Memory B cell (primary cell): ENCODE data around the gene CD74.

Experiments used
- ATAC-seq: fragments of 150-1000 bp; cut with Tn5 transposase; 2 replicates; pipeline ENCODE4 v1.10.0; 2021; ENCODE audit warnings: low read depth, mild to moderate bottlenecking, moderate library complexity
- DNase-seq, 2 donors: peaks; one replicate each; pipeline ENCODE4 v3.0.0; 2022; ENCODE audit warnings: low spot score in 2 of 2
- H3K27ac Mint-ChIP-seq: one replicate; pipeline ENCODE4 v1.8.0; 2022; ENCODE audit warnings: mild to moderate bottlenecking, moderate library complexity, mixed read lengths
- H3K27me3 Mint-ChIP-seq: one replicate; pipeline ENCODE4 v1.8.0; 2022; ENCODE audit warnings: mixed read lengths
- H3K36me3 Mint-ChIP-seq: one replicate; pipeline ENCODE4 v1.8.0; 2022; ENCODE audit warnings: mild to moderate bottlenecking, mixed read lengths
- H3K4me1 Mint-ChIP-seq: one replicate; pipeline ENCODE4 v1.8.0; 2022; ENCODE audit warnings: mixed read lengths
- H3K4me3 Mint-ChIP-seq: one replicate; pipeline ENCODE4 v1.8.0; 2022; ENCODE audit warnings: mild to moderate bottlenecking, moderate library complexity, mixed read lengths
- H3K9me3 Mint-ChIP-seq: one replicate; pipeline ENCODE4 v1.8.0; 2022; ENCODE audit warnings: mixed read lengths

Gene CD74

DNA sequence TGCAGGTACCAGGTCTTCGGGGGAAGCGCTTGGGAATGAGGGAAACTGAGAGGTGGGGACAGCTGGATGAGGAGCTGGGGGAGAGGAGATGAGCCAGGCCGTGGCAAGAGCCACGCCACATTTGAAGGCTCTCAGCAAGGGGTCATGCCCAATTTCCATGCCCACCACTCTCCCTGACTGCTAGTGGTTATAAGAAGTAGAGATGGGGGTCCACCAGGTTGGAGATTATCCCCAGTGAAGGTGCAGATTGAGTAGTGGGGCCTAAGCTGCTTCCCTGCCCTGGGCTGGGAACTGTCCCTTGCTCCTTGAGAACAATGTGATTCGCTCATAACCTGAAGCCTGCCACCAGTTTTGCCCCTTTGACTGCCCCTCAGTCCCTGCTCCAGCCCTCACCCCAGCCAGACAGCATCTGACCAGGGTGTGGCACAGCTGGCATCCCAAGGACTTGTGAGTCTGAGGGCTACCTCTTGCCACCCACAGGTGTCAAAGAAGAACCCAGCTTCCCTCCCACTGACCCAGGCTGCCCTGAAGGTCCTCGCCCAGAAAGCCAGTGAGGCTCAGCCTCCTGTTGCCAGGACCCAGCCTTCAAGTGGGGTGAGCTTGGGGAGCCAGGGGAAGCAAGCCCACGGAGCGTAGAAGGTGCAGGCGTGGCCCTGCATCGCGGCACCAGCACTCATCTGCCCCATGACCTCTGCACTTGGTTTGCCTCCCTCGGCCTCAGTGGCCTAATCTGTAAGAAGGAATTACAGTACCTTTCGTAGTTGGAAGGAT is 21.5 kb downstream of the CD74 start:
- Mint-ChIP-seq H3K4me1 (peaks cover 1% of the 10 kb centered on the region), H3K4me3 (no peak overlapping the region), H3K36me3 (peaks cover 11% of the 10 kb centered on the region), H3K27ac (peak overlapping the region; percentile 85), H3K9me3 (no peaks in the 10 kb centered on the region), H3K27me3 (no peaks in the 10 kb centered on the region)
- ATAC-seq = no peak
- no peak for DNase-seq

DNA sequence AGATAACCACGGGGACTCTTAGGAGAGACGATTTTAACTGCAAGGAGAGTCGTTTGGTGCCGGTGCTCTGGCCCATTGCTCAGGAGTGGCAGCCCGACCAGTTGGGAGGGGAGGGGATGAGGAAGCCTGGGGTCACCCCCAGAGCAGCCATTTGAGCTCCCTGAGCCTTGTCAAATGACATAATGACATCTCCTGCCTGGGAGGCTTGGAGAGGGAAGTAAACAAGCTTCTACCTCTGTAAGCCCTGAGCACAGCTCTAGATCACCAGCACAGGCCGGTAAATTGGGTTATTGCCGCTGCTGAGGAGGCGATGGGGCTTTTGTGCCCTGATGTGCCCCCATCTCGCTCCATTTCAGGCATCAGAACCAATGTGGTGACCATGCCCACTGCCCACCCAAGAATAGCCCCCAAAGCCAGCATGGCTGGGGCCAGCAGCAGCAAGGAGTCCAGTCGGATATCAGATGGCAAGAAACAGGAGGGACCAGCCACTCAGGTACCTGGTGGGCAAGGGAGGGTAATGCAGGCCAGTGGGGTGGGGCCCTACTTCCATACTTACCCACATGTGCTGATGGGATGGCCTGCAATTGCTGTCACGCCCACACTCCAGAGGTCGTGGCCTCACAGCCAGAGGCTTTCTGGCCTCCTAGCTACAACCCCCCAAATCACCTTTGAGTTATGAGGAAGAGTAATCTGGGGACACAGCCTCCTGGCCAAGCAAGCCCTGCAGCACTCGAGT is 23.0 kb downstream of the CD74 start:
- Mint-ChIP-seq H3K9me3 (no peaks in the 10 kb centered on the region), H3K4me3 (no peak overlapping the region), H3K27me3 (no peaks in the 10 kb centered on the region), H3K4me1 (no peaks in the 10 kb centered on the region), H3K27ac (peak overlapping the region; percentile 85), H3K36me3 (peaks cover 8% of the 10 kb centered on the region)
- ATAC-seq (peak; percentile 16), DNase-seq (no peak)

DNA sequence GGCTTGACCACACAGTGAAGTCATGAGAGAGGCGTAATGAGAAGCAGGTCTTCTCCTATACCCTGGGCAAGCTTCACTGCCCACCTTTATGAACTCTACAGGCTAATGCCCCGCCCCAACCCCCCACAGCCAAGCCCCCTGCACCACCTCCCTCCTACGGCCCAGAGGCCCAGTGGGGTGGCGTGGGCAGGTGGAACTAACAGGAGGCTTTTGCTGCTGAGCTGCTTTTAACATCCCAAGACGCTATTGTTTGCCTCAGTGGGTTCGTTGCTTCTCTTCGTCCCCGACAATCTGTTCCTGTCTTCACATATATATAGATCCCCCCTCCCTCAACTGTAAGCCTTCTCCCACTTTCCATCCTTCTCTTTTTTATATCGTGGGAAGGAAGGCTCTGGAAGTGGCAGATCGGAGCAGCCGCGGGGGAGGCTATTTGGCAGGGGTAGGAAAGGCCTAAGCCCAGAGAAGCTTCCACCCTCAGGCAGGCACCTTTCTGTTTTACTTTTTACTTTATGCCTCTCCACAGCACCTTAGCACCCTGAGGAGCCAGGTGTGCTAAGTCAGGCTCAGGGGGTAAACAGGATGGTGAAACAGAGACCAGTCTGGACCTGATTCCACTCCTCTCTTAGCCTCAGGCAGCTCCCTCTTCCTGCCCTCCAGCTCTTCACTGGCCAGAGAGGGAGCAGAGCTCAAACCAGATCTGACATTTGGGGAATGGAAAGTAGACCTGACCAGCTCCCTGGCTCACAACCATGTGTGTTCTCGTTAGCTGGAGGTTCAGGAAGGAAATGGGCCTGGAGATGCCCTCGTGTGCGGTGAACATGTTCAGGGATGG is 26.5 kb downstream of the CD74 start:
- DNase-seq (no peak), ATAC-seq (no peak)
- peak overlapping the region; percentile 16 for H3K27ac Mint-ChIP-seq
- H3K4me3 Mint-ChIP-seq = no peak overlapping the region
- peaks cover 20% of the 10 kb centered on the region for H3K36me3 Mint-ChIP-seq
- H3K9me3 Mint-ChIP-seq = no peaks in the 10 kb centered on the region
- no peaks in the 10 kb centered on the region for H3K4me1 Mint-ChIP-seq
- no peaks in the 10 kb centered on the region for H3K27me3 Mint-ChIP-seq

DNA sequence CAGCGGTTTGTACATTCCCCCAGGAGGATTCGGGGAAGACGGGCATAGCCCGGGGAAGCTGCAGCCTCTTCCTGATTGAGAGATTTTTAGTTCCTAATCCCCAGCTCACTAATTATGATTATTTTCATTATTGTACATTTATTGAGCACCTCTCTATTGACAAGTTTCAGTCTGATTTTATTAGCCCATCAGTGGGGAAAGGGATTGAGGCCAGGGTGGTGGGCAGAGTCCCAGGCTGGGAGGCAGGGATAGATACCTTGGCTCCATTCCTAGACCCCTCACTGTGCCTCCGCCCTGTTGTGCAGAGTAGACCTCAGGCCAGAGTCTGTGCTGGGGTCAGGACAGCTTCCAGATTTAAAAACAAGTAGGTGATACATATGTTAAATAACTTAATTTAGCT is 28.0 kb downstream of the CD74 start:
- Mint-ChIP-seq H3K36me3 (peaks cover 27% of the 10 kb centered on the region), H3K4me3 (no peak overlapping the region), H3K4me1 (no peaks in the 10 kb centered on the region), H3K27me3 (no peaks in the 10 kb centered on the region), H3K27ac (no peak overlapping the region), H3K9me3 (no peaks in the 10 kb centered on the region)
- ATAC-seq = no peak
- DNase-seq = no peak

DNA sequence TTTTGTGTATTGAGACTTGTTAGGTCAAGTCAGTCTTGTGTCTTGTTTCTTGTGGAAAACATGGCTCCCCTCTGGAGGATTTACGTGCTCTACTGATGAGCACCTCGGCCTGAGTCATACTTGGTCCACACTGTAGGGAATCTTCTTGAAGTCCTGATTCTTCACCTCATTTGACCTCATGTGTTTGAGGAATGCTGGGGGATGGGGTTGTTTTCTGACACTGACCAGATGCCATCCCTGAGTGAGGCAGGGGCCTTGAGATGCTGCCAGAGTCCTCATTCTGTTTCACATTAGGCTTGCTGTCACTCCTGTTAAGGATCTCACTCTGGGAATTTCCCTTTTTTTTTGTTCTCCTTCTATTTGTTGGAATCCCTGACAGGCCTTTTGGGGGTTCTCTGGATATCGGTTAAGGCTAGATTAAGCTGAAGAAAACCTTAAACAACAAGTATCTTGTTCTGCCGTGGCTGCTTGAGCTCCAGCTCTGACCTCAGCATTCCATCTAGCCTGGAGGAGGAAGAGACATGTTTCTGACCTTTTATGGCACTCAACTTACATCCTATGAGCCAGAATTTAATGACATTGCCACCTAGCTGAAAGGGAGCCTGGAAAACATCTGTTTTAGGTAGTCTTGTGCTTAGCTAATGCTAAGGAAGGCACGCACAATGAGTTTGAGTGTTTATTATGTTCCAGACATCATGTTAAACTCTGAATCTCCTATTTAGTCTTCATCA is 34.6 kb downstream of the CD74 start:
- H3K27me3 Mint-ChIP-seq = no peaks in the 10 kb centered on the region

DNA sequence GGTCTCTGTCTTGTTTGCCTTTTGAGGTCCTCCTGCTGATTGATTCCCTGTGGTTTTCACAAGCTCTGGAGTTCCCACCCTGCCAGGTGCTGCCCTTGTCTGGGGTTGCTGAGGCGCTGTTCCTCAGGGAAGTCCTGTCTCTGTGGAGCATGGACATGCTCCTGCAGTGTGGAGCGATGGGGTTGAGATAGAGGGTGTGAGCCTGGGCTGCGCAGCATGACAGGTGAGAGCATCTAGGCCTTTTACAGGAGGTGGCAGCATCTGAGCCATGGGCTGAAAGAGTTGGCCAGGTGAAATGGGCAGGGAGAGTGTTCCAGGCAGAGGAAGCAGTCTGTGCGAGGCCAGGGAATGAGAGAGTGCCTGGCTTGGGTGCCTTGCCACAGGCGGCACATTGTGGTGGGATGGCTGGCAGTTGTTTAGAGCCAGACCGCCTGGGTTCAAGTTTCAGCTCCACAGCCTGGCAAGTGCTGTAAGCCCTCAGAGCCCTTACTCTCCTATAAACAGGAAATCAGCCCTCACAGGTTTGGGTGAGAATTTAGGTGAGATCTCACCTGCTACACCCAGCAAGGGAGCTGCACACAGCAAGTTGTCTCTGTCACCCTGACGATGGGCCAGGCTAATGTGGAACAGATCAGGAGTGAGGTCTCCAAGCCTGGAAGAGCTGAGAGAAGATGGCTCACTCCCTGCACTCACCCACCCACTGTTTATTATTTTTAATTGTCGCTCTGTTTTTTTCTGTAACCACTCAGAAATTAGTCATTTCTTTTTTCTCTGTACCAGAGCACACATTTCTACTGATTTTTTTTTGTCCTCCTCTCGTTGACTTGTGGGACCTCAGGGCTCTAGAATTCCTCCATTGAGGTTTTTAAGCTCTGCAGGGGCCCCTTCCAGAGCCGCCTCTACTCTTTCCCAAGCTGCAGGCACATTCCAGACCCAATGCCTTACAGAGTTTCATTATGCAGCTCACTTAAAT is 35.6 kb downstream of the CD74 start:
- DNase-seq = no peak
- no peak for ATAC-seq
- H3K4me3 Mint-ChIP-seq = no peak overlapping the region
- H3K36me3 Mint-ChIP-seq = peaks cover 48% of the 10 kb centered on the region
- H3K27ac Mint-ChIP-seq = no peak overlapping the region
- H3K4me1 Mint-ChIP-seq = no peaks in the 10 kb centered on the region
- H3K27me3 Mint-ChIP-seq = no peaks in the 10 kb centered on the region
- no peaks in the 10 kb centered on the region for H3K9me3 Mint-ChIP-seq

More for the DNA sequence above, 34.6 kb downstream of the CD74 start:
- DNase-seq = no peak
- Mint-ChIP-seq H3K4me3 (no peak overlapping the region), H3K36me3 (peaks cover 43% of the 10 kb centered on the region), H3K27ac (no peak overlapping the region), H3K9me3 (no peaks in the 10 kb centered on the region), H3K4me1 (no peaks in the 10 kb centered on the region)
- ATAC-seq = no peak

DNA sequence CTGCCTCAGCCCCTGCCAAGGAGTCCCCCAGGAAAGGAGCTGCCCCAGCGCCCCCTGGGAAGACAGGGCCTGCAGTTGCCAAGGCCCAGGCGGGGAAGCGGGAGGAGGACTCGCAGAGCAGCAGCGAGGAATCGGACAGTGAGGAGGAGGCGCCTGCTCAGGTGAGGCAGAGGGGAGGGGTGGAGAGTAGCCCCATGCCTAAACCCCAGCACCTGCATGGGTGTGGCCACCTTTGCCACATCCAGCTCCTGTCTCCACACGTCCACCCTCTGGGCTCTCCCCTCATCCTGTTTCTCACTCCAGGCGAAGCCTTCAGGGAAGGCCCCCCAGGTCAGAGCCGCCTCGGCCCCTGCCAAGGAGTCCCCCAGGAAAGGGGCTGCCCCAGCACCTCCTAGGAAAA is 38.1 kb downstream of the CD74 start:
- peak overlapping the region; percentile 45 for H3K27ac Mint-ChIP-seq
- no peaks in the 10 kb centered on the region for H3K9me3 Mint-ChIP-seq
- no peaks in the 10 kb centered on the region for H3K4me1 Mint-ChIP-seq
- no peaks in the 10 kb centered on the region for H3K27me3 Mint-ChIP-seq
- no peak overlapping the region for H3K4me3 Mint-ChIP-seq
- ATAC-seq = no peak
- DNase-seq = no peak
- peaks cover 46% of the 10 kb centered on the region for H3K36me3 Mint-ChIP-seq

DNA sequence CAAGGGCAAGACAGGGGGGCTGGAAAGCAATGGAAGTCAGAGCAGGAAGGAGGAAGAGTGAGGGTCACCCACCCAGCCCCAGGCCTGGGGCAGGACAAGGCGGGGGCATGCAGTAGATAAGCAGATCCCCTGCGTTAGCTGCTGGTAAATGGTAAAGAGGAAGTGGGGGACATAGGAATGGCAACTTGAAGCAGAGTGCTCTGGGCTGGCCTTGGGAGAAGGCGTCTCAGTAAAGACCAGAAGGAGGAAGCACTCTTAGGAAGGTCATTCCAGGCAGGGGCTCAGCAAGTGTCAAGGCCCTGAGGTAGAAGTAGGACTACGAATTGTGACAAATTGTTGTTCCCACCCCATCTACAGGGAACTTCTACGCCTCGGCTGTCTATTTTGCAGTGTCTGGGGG is 40.1 kb downstream of the CD74 start:
- Mint-ChIP-seq H3K27ac (peak overlapping the region; percentile 70), H3K9me3 (no peaks in the 10 kb centered on the region), H3K4me1 (no peaks in the 10 kb centered on the region), H3K36me3 (peaks cover 46% of the 10 kb centered on the region), H3K4me3 (no peak overlapping the region), H3K27me3 (no peaks in the 10 kb centered on the region)
- ATAC-seq (no peak), DNase-seq (no peak)

DNA sequence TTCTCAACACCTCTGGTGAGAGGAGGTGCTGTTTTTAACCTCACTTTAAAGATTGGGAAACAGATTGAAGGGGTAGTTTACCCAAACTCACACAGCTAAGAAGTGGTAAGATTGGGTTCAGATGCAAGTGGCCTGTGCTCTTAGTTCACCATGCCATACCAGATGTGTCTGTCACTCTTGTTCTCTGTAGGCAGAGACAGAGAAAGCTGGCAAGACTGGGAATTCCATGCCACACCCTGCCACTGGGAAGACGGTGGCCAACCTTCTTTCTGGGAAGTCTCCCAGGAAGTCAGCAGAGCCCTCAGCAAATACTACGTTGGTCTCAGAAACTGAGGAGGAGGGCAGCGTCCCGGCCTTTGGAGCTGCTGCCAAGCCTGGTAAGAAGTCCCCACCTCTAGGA is 44.2 kb downstream of the CD74 start:
- no peaks in the 10 kb centered on the region for H3K27me3 Mint-ChIP-seq
- H3K4me3 Mint-ChIP-seq = no peak overlapping the region
- no peak for ATAC-seq
- peaks cover 42% of the 10 kb centered on the region for H3K36me3 Mint-ChIP-seq
- no peaks in the 10 kb centered on the region for H3K9me3 Mint-ChIP-seq
- no peaks in the 10 kb centered on the region for H3K4me1 Mint-ChIP-seq
- H3K27ac Mint-ChIP-seq = no peak overlapping the region
- DNase-seq = no peak

DNA sequence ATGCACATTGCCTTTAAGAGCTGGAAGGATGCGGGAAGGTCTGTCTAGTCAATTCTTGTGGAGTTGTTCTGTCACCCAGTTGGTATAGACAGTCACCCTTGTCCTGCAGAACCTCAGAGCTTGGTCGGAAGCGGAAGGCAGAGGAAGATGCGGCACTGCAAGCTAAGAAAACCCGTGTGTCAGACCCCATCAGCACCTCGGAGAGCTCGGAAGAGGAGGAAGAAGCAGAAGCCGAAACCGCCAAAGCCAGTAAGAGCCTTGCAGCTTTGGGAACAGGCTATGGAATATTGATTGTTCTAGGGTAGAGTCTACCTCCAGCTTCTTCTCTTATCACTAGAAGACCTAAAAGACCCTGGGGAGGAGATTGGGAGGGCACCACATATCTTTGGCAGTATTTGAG is 48.7 kb downstream of the CD74 start:
- H3K27me3 Mint-ChIP-seq = no peaks in the 10 kb centered on the region
- no peak overlapping the region for H3K27ac Mint-ChIP-seq
- peaks cover 31% of the 10 kb centered on the region for H3K36me3 Mint-ChIP-seq
- no peaks in the 10 kb centered on the region for H3K9me3 Mint-ChIP-seq
- H3K4me1 Mint-ChIP-seq = peaks cover 29% of the 10 kb centered on the region
- no peak for ATAC-seq
- no peak for DNase-seq
- no peak overlapping the region for H3K4me3 Mint-ChIP-seq

DNA sequence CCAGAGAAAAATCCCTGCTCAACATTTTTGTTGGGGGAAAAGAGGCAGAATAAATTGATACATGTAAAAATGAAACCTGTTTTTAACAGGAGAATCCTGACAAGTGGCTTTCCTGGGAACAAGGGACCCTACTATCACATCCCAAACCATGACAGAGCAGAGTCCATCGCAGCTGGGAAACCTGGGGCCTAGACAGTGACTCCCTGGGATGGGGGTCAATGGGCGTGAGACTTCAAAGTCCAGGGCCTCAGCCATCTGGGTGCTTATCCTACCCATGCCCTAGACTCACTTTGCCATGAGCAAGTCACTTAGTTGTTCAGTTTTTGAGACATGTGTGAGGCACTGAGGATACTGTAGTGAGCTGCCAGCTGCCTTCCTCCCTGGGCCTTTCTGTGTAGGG is 49.5 kb downstream of the CD74 start:
- no peak overlapping the region for H3K4me3 Mint-ChIP-seq
- H3K9me3 Mint-ChIP-seq = no peaks in the 10 kb centered on the region
- peaks cover 29% of the 10 kb centered on the region for H3K36me3 Mint-ChIP-seq
- peaks cover 31% of the 10 kb centered on the region for H3K4me1 Mint-ChIP-seq
- H3K27me3 Mint-ChIP-seq = no peaks in the 10 kb centered on the region
- no peak overlapping the region for H3K27ac Mint-ChIP-seq
- DNase-seq (no peak), ATAC-seq (no peak)

DNA sequence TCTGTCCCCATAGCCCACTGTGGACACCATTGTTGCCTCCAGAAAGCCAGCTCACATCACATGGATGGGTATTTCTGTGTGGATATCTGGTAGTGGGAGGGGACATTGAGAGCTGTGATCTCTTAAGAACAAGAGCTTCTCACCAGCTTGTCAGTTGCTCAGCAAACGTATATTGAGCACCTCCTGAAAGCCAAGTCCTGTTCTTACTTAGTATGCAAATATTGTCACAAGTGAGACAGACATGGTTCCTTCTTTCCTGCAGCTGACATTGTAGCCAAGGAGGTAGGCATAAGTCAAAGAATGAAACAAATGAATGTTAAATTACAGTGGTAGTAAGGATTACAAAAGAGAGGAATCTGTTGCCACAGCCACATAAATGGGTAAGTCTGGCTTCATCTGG is 51.4 kb downstream of the CD74 start:
- ATAC-seq (peak; percentile 23), DNase-seq (no peak)
- Mint-ChIP-seq H3K9me3 (no peaks in the 10 kb centered on the region), H3K27me3 (no peaks in the 10 kb centered on the region), H3K27ac (peak overlapping the region; percentile 61), H3K4me1 (peaks cover 34% of the 10 kb centered on the region), H3K36me3 (peaks cover 24% of the 10 kb centered on the region), H3K4me3 (no peak overlapping the region)
